ENCODE data around the gene CIRBP. TPM values are rescaled to one million over a fixed set of nuclear protein-coding genes. Genes with fewer than 3 reads are reported as not detected.
A peak's percentile ranks its signal among the peaks of the same experiment; 100 is the strongest.

The CIRBP gene
- total and polyA plus RNA-seq, 2 of the 13 experiments (the other 11 are each of a cell fraction or from before 2014, with no cell fraction given) = 133 to 140 TPM

DNA sequence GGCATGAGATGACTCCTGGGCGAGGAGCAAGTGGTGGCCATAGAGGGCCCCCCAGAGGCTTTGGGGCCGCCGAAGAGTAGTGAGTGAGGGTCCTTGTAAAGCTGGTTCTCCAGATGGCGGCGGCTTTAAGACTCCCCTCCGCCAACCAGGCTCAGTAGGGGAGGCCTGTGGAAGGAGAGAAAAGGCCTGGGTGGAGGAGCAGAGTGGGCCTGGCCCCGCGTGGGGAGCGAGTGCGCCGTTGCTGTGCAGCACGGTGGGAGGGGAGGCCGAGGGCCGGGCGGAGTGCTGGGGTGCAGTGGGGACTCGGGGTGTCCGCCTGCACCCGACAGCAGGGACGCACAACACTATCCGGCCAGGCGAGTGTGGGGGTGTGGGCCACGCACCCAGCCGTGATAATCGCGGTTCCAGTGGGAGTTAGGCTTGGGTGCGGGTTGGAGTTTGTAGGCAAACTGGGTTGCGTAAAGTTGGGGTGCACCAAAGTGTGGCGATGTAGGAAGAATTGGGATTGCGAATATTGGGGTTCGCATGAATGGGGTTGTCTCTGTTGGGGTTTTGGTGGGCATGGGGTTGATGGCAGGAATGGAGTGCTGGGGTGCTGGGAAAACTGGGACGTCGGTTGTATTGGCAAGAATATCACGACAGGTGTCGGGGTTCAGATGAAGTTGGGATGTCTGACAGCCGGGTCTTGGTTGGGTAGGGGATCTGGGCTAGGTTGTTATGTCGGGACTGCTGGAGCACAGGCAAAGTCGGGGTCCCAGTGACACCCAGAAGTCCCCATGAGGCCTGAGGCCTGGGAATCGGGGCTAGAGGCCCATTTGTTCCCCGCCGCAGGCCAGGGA, 687 bp upstream of the CIRBP start (continued):
- TF ChIP-seq, protein P1, sequence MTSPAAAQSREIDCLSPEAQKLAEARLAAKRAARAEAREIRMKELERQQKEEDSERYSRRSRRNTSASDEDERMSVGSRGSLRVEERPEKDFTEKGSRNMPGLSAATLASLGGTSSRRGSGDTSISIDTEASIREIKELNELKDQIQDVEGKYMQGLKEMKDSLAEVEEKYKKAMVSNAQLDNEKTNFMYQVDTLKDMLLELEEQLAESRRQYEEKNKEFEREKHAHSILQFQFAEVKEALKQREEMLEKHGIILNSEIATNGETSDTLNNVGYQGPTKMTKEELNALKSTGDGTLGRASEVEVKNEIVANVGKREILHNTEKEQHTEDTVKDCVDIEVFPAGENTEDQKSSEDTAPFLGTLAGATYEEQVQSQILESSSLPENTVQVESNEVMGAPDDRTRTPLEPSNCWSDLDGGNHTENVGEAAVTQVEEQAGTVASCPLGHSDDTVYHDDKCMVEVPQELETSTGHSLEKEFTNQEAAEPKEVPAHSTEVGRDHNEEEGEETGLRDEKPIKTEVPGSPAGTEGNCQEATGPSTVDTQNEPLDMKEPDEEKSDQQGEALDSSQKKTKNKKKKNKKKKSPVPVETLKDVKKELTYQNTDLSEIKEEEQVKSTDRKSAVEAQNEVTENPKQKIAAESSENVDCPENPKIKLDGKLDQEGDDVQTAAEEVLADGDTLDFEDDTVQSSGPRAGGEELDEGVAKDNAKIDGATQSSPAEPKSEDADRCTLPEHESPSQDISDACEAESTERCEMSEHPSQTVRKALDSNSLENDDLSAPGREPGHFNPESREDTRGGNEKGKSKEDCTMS (CRISPR knock-in tag; conservative IDR thresholded peaks at IDR 0.05) = no peak
- TF ChIP-seq PITX1 (CRISPR knock-in tag; IDR thresholded peaks at IDR 0.05) = no peak
- peak; percentile 25; the same call in 1 of the 2 replicates for TF ChIP-seq ZBTB7B (CRISPR knock-in tag; IDR thresholded peaks at IDR 0.05)
- TF ChIP-seq DR1 (CRISPR knock-in tag; IDR thresholded peaks at IDR 0.05) = no peak
- TF ChIP-seq, protein P2, sequence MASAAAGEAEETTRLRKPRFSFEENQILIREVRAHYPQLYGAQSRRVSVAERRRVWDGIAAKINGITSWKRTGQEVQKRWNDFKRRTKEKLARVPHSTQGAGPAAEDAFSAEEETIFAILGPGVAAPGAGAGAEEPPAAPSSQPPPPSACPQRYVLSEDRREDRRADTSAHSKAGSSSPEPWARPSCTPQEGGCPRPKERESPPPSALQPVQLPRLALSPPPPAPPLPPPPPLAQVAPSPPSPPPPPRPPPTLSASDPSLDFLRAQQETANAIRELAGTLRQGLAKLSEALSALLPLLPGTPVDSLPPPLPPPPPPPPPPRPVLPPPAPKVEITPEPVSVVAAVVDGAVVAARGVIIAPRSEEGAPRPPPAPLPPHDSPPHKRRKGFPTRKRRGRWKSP (CRISPR knock-in tag; IDR thresholded peaks at IDR 0.05) = no peak
- TF ChIP-seq CC2D1A (CRISPR knock-in tag; IDR thresholded peaks at IDR 0.05) = no peak
- TF ChIP-seq, protein P3, sequence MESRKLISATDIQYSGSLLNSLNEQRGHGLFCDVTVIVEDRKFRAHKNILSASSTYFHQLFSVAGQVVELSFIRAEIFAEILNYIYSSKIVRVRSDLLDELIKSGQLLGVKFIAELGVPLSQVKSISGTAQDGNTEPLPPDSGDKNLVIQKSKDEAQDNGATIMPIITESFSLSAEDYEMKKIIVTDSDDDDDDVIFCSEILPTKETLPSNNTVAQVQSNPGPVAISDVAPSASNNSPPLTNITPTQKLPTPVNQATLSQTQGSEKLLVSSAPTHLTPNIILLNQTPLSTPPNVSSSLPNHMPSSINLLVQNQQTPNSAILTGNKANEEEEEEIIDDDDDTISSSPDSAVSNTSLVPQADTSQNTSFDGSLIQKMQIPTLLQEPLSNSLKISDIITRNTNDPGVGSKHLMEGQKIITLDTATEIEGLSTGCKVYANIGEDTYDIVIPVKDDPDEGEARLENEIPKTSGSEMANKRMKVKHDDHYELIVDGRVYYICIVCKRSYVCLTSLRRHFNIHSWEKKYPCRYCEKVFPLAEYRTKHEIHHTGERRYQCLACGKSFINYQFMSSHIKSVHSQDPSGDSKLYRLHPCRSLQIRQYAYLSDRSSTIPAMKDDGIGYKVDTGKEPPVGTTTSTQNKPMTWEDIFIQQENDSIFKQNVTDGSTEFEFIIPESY (CRISPR knock-in tag; IDR thresholded peaks at IDR 0.05) = 0 out of 2 replicates have a peak, but pooled peaks have one; percentile 14
- TF ChIP-seq ZNF451 (CRISPR knock-in tag; IDR thresholded peaks at IDR 0.05) = no peak
- no peak for TF ChIP-seq ZKSCAN1 (IDR thresholded peaks at IDR 0.05; ENCODE audit: low read length)
- no peak for TF ChIP-seq CCDC6 (CRISPR knock-in tag; IDR thresholded peaks at IDR 0.05)
- no peak for TF ChIP-seq CHD2 (IDR thresholded peaks at IDR 0.05; ENCODE audit: low read depth, low read length)
- TF ChIP-seq ZNF773 (CRISPR knock-in tag; IDR thresholded peaks at IDR 0.05; ENCODE audit: borderline replicate concordance) = no peak
- TF ChIP-seq, protein P4, sequence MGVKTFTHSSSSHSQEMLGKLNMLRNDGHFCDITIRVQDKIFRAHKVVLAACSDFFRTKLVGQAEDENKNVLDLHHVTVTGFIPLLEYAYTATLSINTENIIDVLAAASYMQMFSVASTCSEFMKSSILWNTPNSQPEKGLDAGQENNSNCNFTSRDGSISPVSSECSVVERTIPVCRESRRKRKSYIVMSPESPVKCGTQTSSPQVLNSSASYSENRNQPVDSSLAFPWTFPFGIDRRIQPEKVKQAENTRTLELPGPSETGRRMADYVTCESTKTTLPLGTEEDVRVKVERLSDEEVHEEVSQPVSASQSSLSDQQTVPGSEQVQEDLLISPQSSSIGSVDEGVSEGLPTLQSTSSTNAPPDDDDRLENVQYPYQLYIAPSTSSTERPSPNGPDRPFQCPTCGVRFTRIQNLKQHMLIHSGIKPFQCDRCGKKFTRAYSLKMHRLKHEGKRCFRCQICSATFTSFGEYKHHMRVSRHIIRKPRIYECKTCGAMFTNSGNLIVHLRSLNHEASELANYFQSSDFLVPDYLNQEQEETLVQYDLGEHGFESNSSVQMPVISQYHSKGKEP (CRISPR knock-in tag; IDR thresholded peaks at IDR 0.05) = no peak
- TF ChIP-seq U2AF1 (optimal IDR thresholded peaks at IDR 0.05; ENCODE audit: low read depth, low read length) = no peak
- TF ChIP-seq, protein P5, sequence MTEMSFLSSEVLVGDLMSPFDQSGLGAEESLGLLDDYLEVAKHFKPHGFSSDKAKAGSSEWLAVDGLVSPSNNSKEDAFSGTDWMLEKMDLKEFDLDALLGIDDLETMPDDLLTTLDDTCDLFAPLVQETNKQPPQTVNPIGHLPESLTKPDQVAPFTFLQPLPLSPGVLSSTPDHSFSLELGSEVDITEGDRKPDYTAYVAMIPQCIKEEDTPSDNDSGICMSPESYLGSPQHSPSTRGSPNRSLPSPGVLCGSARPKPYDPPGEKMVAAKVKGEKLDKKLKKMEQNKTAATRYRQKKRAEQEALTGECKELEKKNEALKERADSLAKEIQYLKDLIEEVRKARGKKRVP (CRISPR knock-in tag; IDR thresholded peaks at IDR 0.05) = no peak
- peak; percentile 4 for TF ChIP-seq TEAD3 (CRISPR knock-in tag; optimal IDR thresholded peaks at IDR 0.05; ENCODE audit: borderline replicate concordance)
- TF ChIP-seq, protein P6, sequence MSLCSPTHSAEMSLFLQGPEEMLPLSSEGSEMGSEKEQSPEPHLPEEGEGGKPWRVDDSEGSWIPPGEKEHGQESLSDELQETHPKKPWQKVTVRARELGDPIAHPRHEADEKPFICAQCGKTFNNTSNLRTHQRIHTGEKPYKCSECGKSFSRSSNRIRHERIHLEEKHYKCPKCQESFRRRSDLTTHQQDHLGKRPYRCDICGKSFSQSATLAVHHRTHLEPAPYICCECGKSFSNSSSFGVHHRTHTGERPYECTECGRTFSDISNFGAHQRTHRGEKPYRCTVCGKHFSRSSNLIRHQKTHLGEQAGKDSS (CRISPR knock-in tag; IDR thresholded peaks at IDR 0.05; ENCODE audit: borderline replicate concordance, low read depth) = no peak
- TF ChIP-seq HHEX (CRISPR knock-in tag; IDR thresholded peaks at IDR 0.05) = no peak
- TF ChIP-seq KDM2A (CRISPR knock-in tag; IDR thresholded peaks at IDR 0.05; ENCODE audit: borderline replicate concordance, low read depth) = no peak
- no peak for TF ChIP-seq ZNF577 (CRISPR knock-in tag; IDR thresholded peaks at IDR 0.05; ENCODE audit: borderline replicate concordance, low read depth)
- TF ChIP-seq MIER3 (CRISPR knock-in tag; IDR thresholded peaks at IDR 0.05; ENCODE audit: borderline replicate concordance) = no peak

All from HepG2 (cell line).